Iris pigment epithelial cell (primary cell): ENCODE data around the gene CMTM8.
A peak's percentile ranks its signal among the peaks of the same experiment; 100 is the strongest.

Experiments used
- DNase-seq: peaks from one replicate; pipeline ENCODE4 v3.0.0-alpha.2; 2011; ENCODE audit warnings: low read depth

CMTM8 gene

DNA sequence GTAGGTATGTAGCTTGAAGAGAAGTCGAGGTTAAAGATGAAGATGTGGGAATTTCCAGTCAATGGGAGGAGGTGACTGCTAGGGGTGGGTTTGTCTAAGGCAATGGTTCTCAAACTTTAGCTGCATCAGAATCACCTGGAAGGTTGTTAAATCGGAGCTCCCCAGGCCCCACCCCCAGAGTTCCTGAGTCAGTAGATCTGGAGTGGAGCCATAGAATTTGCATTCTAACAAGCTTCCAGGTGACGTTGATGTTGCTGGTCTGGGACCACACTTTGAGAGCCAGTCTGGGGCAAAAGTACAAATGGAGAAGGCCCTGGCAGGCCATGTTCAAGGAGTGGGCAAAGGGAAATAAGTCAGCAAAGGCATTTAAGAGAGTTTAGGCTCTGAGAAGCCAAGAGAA is 69.1 kb downstream of the CMTM8 start:
- DNase-seq, result no peak

DNA sequence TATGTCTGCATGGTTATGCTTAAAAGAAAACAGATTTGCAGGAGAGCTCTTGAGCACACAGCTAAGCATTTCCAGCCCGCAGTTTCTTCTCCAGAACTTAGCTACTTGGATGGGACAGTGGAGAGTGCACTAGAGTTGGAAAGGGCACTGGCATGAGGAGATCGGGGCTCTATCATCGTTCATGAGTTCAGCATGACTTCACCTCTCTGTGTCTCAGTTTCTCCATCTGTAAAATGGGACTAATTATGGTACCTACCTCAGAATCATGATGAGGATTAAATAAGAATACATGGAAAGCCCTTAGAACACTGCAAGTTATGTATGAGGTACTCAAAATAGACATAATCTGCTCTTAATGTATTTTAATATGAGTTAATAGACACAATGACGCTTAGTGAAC is 69.9 kb downstream of the CMTM8 start:
- DNase-seq, result no peak

DNA sequence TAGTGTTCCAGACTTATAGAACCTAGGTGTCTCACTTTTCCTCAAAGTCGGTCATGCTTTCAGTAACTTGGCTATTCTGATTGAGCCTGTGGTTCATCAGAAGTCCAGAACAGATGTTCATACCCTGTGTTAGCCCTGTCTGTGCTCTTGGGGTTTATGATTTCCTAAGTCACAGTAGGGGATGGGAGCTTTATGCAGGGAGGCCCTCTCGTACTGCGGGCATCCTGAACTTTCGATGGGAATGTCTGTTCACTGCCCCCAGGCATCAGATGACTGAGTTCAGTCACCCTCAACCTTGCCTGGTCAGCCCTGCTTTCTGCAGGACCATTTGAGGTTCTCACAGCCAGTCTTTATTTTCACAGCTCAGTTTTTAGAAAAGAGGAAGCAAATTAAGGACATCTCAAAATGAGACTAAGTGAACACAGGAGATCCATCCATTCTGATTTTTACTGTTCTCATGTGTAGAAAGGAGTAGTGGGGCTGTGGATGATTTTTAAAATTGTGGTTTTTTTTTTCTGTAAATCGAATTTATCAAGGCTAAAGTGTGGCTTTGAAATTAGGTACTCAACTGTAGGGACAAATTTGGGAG is 71.3 kb downstream of the CMTM8 start:
- no peak for DNase-seq

DNA sequence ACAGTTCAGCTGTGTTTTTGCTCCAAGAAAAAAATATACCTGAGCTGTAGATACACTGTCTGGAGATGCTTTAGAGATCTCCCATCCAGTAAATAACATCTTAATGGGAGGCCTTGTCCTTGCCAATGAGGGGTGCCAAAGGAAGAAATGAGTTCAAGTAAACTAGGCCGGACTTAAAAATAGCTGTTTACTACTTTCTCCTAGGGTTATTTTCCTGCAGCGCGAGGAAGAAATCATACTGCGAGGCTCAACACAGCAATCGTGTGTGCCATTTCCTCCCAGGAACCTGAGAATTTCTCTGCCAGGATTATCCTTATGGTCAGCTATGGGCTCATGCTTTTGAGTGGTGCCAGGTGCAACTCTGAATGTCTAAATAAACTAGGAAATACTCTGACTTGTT is 71.9 kb downstream of the CMTM8 start:
- no peak for DNase-seq

DNA sequence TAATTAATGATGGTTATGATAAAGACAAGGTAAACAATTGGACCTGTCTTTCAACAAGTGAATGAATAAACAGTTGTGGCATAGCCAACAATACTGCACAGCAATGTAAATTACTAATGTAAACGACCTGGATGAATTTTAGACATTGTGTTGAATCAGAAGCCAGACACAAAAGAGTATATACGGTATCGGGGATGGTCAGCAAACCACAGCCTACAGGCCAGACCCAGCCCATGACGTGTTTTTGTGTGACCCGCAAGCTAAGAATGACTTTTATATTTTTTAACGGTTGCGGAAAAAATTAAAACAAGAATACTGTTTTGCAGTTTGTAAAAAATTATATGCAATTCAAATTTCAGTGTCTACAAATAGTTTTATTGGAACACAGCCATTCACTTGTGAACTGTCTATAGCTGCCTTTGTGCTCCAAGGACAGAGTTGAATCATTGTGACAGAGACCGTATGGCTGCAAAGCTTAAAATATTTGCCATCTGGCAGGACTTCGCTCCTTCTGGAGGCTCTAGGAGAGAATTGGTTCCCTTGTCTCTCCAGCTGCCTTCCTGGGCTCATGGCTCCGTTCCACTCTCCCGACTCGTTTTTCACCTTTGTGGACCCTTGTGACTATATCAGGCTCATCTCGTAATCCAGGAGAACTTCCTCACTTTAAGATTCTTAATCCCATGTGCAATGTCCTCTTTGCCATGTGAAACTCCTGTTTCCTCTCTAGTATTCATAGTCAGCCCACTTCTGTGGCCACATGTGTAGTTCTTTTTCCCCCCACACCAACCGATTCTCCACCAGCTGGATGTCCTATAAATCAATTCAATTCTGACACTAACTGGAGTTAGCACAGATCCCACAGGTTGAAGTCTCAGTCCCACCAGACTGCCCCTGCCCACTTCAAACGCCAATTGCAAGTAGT is 72.7 kb downstream of the CMTM8 start:
- DNase-seq, result no peak

DNA sequence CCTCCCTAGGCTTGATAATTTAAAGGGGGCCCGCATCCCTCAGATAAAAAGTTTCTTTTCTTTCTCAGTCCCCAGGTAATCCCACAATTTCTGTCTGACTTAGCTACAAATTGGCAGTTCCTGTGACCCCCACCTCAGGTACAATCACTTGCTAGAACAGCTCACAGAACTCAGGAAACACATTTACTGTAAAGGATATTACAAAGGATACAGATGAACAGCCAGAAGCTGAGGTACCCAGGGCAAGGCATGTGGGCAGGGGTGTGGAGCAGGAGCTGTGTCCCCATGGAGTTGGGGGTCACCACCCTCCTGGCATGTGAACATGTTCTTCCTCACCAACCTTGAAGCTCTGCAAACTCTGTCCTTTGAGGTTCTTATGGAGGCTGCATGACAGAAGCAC is 73.8 kb downstream of the CMTM8 start:
- no peak for DNase-seq

DNA sequence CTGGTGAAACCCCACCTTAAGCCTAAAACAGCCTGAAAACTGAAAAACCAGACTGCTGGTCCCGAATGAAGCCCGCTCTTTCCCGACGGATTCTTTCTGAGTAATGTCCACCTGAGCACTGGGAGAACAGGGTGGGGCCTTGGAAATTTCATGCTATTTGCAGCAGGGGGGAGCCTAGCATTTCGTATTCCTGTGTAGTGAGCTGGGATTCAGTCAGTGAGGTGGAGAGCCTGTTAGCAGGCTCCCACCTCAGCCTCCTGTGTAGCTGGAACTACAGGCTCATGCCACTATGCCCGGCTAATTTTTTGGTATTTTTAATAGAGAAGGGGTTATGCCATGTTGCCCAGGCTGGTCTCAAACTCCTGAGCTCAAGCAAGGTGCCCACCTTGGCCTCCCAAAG is 74.7 kb downstream of the CMTM8 start:
- DNase-seq, result no peak

DNA sequence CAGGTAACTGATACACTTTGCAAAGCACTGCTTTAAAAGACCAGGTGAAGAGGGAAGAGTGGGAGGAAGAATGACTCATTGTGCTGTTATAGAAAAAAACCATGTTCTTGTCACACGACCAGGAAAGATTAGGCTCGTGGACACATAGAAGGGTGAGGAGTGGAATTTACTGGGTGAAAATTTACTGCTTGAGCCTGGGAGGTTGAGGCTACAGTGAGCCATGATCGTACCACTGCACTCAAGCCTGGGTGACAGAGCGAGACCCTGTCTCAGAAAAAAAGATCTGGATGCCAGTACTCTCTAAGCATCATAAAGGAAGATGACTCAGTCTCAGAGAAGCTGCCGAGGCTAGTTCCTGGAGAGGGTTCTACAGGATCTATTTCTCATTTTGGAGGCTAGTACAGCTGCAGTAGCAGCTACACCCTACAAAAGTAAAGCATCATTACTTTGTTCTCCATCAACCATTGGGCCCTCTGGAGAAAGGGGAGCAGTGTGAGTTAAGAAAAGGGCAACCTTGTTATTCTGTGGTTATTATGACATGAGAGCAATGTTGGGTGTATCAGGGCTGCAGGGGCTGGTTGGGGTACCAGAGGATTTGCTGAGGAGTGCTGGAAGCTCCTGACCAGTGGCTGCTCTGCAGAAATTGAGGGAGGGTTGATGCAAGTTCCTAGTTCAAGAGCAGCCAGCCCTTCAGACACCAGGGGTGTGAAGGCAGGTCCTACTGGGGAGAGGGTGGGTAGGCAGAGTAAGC is 75.4 kb downstream of the CMTM8 start:
- peak; percentile 47 for DNase-seq

DNA sequence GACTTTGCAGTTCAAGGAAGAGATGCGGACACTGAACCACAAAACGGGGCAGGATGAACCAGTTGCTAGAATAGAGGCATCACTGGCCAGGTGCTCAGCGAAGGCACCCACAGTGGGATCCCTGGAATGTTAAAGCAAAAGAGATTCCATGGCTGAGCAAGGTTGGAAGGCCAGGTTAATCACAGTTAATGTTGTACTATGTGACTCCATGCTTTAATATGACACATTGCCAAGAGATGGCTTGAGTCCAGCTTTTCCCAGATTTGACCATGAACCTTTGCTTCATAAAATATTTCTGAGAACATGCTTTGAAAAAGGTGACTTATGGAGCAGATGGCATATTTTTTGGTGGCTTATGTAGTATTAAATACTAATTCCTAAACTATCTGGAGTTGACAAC is 77.0 kb downstream of the CMTM8 start:
- DNase-seq, result no peak

DNA sequence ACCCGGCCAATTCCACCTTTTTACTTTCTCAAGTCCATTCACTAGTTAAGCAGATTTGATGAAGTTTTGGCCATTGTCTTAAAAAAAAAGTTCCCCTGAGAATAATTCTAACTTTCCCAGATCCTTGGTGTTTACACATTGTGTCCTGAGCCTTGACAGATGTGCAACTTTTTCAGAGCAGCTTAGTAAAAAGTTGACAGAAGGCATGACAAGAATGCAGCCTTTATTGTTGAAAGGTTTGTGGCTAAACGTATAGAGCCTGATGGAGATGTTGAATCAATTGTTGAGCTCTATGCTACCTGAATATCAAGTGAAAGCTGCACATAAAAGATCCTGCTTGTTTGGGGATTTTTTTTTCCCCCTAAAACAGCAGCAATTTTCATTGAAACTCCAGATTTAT is 77.8 kb downstream of the CMTM8 start:
- no peak for DNase-seq

DNA sequence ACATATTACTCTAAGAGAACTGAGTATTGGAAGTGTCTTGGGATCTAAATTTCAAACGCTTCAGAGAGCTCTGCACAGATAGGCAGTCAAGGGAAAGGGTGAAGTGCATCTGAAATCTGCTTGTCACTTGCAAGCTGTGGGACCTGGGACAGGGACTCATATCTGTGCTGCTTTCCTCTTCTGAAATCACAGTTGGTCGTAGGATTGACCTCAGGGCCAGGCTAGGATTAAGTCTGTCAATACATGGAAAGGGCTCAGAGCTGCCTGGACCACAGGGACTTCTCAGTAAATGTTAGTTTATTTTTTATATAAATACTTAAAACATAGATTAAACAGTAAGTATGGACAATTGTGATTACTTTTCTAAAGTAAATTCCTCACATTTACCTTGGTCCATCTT is 78.5 kb downstream of the CMTM8 start:
- no peak for DNase-seq

DNA sequence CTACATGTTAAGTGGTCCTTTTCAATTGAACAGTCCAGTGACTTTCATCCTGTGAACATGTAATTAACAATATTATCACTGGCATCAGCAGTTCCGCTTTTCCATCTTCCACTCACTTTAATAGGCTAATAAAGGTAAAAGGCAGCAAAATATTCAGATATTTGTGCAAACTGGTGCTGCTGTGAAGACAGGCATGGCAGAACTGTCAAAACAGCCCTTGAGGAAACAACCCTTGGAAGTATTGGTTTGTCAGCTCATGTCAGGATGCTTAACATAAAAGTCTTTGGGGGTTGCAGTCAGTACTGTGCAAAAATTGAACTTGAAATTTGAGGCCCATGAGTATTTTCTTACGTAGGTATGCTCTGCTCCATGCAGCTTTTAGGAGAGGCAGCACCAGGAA is 81.1 kb downstream of the CMTM8 start:
- DNase-seq, result no peak

DNA sequence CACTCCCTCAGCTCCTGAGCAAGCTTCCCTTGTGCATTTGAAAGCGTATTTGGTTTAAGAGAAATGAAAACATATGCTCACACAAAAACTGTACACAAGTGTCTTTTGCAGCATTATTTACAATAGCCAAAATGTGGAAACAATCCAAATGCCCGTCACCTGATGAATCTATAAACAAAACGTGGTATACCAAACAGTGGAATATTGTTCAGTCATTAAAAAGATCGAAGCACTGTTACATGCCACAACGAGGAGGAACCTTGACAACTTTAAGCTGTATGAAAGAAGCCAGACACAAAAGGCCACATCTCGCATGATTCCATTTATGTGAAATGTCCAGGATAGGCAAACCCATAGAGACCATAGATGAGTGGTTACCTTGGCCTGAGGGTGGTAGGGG is 81.6 kb downstream of the CMTM8 start:
- DNase-seq, result no peak

DNA sequence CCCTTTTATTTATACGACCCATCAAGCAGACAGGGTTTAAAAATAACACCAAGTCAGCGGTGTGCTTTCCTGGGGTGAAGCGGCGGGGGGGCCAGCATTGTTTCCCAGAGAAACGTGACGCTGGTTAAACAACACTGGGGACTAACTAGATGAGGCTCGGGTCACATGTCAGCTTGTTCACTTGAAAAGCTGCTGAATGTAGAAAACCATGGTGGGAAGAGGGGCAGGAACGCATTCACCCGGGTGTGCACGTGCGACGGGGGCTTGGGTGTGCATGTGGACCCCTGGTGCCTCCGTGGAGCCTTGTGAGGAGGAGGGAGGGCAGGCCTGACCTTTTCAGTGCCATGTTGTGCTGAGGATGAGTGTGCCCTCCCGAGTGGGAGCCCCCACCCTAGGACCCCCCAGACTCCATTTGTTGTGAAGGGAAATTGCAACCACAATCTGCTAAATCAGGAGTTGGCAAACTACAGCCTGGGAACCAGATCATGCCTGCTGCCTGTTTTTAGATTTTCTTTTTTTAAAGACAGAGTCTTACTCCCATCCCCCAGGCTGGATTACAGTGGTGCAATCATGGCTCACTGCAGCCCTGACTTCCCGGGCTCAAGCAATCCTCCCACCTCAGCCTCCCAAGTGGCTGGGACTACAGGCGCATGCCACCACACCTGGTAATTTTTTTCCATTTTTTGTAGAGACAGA is 82.8 kb downstream of the CMTM8 start:
- no peak for DNase-seq

DNA sequence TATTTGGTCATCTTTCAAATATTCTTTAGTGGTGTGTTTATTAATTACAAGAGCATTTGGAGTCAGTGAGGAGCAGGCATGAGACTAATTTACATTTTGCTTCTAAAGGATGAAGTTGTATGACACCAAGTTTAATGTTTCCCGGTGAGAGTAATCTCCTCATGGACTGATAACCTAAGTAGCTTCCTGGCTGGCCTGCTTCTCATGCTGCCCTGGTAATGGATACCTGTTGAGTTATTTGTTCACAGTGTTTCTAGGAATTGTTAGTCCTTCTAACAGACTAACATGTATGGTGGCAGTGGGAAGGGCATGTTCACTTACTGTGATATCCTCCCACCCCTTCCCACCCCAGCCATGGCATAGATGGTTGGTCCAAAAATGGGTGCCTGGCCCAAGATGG is 83.8 kb downstream of the CMTM8 start:
- no peak for DNase-seq

DNA sequence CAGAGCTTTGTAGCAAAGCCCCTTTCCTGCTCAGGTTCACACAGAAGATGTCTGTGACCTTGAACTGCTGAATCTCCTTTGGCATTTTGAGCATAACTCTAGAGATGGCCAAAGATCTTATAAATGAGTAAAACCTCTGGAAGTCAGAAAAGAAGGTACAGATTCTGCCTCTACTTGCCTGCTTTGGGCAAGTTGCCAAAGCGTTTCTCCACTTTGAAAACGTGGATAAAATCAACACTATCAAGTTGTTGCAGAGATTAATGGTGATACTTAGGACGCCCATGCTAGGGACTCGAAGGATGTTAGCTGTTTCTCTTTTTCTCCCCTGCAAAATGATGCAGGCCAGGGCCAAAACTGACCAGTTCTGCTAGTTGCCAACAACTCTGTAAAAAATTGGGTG is 85.1 kb downstream of the CMTM8 start:
- no peak for DNase-seq

DNA sequence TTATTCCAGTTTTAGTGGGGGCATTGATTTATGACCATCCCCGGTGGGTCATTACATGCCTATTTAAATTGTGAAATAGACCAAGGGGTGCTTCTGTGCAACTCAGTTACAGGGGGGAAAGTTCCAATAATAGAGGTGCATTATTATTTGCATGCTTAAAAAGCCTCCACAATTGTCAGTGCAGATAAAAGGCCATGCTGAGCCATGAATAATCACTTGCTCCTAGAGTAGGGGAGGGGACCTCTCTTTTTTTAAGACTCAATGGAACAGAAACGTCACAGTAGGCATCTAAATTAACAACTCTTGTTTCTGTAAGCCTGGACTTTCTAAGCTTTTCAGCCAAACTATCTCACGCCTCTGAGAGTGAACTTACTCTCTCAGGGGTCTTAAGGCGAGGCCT is 86.7 kb downstream of the CMTM8 start:
- no peak for DNase-seq

DNA sequence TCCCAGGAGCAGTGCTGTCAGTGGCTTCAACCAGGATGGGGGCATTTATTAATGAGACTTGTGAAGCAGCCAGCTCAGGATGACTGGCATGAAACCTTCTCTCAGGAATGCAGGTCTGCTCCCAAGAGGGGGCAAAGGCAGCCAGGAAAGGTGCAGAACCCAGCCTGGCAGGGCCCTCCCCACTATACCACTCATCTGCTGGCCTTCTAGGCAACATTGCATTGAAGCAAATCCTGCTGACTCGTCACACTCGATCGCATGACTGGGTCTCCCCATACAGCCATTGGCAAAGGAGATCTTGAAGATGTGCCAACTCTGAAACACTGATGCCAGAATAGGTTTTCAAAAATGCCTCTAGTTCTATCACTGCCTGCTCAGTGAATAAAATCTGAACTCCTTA is 87.4 kb downstream of the CMTM8 start:
- no peak for DNase-seq

DNA sequence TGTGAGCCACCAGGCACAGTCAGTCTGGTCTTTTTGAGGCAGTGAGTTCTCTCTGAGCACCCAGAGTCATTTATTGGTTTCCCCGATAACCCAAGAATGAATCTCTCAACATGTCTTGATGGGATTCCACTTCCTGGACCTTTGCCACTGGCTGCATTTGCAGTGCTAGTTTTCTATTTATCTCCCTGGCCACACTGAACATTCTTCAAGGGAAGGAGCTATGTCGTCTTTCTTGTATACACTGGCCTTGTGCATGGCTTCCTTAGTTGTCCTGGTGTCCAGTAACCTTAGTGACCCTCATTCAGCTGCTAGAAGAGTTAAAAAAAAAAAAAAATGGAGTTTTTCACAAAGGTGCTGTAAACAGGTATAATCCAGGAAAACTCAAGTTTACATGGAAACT is 88.3 kb downstream of the CMTM8 start:
- DNase-seq, result no peak

DNA sequence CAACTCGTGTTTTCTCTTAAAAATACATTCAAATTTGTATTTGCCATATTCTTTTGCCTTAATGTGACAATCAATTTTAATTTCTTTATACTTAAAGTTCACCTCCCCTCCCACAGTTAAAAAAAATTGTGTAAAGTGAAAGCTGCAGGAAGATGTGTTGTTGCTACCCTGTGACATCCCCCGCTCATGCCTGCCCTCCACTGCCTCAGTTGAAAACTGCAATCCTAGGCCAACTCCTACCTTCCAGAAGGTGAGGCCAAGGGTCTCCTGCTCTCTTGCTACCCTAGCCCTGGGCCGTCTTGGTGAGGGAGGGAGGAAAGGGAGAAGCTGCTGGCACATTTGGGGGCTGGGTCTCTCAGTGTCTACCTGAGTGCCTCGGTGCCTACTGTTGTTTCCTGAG is 96.2 kb downstream of the CMTM8 start:
- peak; percentile 10 for DNase-seq

DNA sequence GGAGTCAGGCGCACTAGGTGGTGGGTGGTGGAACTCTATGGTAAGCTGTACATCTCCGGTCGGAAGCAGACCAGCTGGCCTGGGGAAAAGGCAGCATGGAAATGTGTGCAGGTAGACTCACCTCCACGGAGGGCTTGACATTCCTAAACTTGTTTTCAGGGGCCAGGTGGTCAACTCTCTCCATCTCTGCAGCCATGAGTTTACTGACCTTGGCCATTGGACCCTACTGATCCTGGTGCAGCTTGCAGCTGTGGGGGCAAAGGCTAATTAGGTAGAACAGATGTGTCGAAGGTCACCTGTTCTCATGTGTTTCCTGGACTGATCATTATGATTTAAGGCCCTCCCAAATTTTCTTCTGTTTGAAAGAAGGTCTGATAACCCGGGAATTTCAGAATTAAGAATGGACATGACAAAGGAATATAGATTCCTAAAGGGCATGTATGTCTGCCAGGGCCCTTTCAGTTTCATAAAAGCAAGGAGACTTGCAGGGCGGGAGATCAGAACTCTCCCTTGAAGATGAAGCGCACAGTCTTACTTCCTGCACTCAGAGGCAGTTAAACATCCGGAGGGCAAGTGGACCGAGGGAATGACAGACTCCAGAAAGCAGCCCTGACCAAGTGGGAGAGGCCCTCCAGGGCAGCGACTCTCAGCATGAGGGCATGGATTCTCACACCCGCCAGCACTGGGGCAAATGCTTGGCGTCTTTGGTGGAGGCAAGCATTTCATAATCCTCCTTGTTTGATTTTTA is 97.1 kb downstream of the CMTM8 start:
- DNase-seq, result no peak

DNA sequence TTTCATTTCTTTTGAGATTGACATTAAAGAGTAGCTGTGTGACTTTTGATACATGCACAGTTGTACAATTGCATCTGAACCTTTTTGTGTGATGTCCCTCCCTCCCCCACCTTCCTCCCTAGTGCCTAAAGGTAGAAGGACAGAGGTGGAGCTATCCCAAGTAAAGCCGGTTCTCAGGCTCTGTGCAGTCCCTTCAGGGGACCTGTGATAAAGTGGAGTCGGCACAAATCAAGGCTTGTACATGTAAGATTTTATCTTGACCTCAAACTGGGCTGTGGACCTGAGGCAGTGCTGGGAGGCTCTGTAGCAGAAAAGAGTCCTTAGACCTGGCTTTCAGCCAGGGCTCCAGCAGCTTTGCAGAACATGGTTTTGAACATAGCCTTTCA is 97.6 kb downstream of the CMTM8 start:
- no peak for DNase-seq
